ENCODE data around the gene RTKN2.

Gene RTKN2

GRCh38 chr10:62230344-62231121 is 38.1 kb downstream of the RTKN2 start:
- Histone ChIP-seq H2AFZ (ENCODE audit: low read depth, low read length) (no peak overlapping the region), H3K27ac (ENCODE audit: low read length) (no peak overlapping the region), H3K9ac (ENCODE audit: low read length) (no peak overlapping the region)

GRCh38 chr10:62225362-62225761 is 43.3 kb downstream of the RTKN2 start:
- TF ChIP-seq CTCF (IDR thresholded peaks at IDR 0.05; ENCODE audit: low read depth, low read length), result no peak
- no peak for TF ChIP-seq EZH2phosphoT487 (IDR thresholded peaks at IDR 0.05; ENCODE audit: low read depth)
- no peaks in the 10 kb centered on the region for H4K20me1 ChIP-seq (ENCODE audit: insufficient read depth, low read length)
- no peak overlapping the region for H3K4me3 ChIP-seq (ENCODE audit: low read length)
- H3K27me3 ChIP-seq (ENCODE audit: low read depth, low read length), result no peaks in the 10 kb centered on the region
- no peaks in the 10 kb centered on the region for H3K79me2 ChIP-seq (ENCODE audit: low read length)
- no peak overlapping the region for H3K27ac ChIP-seq (ENCODE audit: low read length)
- no peaks in the 10 kb centered on the region for H3K4me1 ChIP-seq (ENCODE audit: low read length)
- no peak overlapping the region for H2AFZ ChIP-seq (ENCODE audit: low read depth, low read length)
- H3K36me3 ChIP-seq (replicated peaks; ENCODE audit: low read depth, low read length), result no peaks in the 10 kb centered on the region
- no peak overlapping the region for H3K9ac ChIP-seq (ENCODE audit: low read length)
- no peaks in the 10 kb centered on the region for H3K9me3 ChIP-seq (ENCODE audit: insufficient read depth, low read length)
- H3K4me2 ChIP-seq (ENCODE audit: low read length), result no peak overlapping the region

More at GRCh38 chr10:62230344-62231121, 38.1 kb downstream of the RTKN2 start:
- TF ChIP-seq CTCF (IDR thresholded peaks at IDR 0.05; ENCODE audit: low read depth, low read length) (no peak), EZH2phosphoT487 (IDR thresholded peaks at IDR 0.05; ENCODE audit: low read depth) (no peak)
- H4K20me1 ChIP-seq (ENCODE audit: insufficient read depth, low read length), result no peaks in the 10 kb centered on the region
- H3K36me3 ChIP-seq (replicated peaks; ENCODE audit: low read depth, low read length), result no peaks in the 10 kb centered on the region
- H3K4me2 ChIP-seq (ENCODE audit: low read length), result no peak overlapping the region
- no peaks in the 10 kb centered on the region for H3K79me2 ChIP-seq (ENCODE audit: low read length)
- H3K27me3 ChIP-seq (ENCODE audit: low read depth, low read length), result no peaks in the 10 kb centered on the region
- peaks cover 5% of the 10 kb centered on the region for H3K4me1 ChIP-seq (ENCODE audit: low read length)
- H3K4me3 ChIP-seq (ENCODE audit: low read length), result no peak overlapping the region
- no peaks in the 10 kb centered on the region for H3K9me3 ChIP-seq (ENCODE audit: insufficient read depth, low read length)

GRCh38 chr10:62224606-62225005 is 44.0 kb downstream of the RTKN2 start:
- H4K20me1 ChIP-seq (ENCODE audit: insufficient read depth, low read length), result no peaks in the 10 kb centered on the region
- TF ChIP-seq CTCF (IDR thresholded peaks at IDR 0.05; ENCODE audit: low read depth, low read length), result no peak
- TF ChIP-seq EZH2phosphoT487 (IDR thresholded peaks at IDR 0.05; ENCODE audit: low read depth), result no peak
- H3K9ac ChIP-seq (ENCODE audit: low read length), result no peak overlapping the region
- H3K27ac ChIP-seq (ENCODE audit: low read length), result no peak overlapping the region
- no peaks in the 10 kb centered on the region for H3K27me3 ChIP-seq (ENCODE audit: low read depth, low read length)
- no peaks in the 10 kb centered on the region for H3K79me2 ChIP-seq (ENCODE audit: low read length)
- H3K36me3 ChIP-seq (replicated peaks; ENCODE audit: low read depth, low read length), result no peaks in the 10 kb centered on the region
- no peak overlapping the region for H2AFZ ChIP-seq (ENCODE audit: low read depth, low read length)
- no peak overlapping the region for H3K4me2 ChIP-seq (ENCODE audit: low read length)
- no peaks in the 10 kb centered on the region for H3K4me1 ChIP-seq (ENCODE audit: low read length)
- H3K4me3 ChIP-seq (ENCODE audit: low read length), result no peak overlapping the region
- H3K9me3 ChIP-seq (ENCODE audit: insufficient read depth, low read length), result no peaks in the 10 kb centered on the region

- Histone ChIP-seq H3K27ac (ENCODE audit: low read length) (no peak overlapping the region), H2AFZ (ENCODE audit: low read depth, low read length) (no peak overlapping the region), H3K9me3 (ENCODE audit: insufficient read depth, low read length) (no peaks in the 10 kb centered on the region), H3K4me1 (ENCODE audit: low read length) (peaks cover 4% of the 10 kb centered on the region), H3K4me2 (ENCODE audit: low read length) (no peak overlapping the region), H3K4me3 (ENCODE audit: low read length) (no peak overlapping the region), H3K9ac (ENCODE audit: low read length) (no peak overlapping the region), H3K36me3 (replicated peaks; ENCODE audit: low read depth, low read length) (no peaks in the 10 kb centered on the region), H3K27me3 (ENCODE audit: low read depth, low read length) (no peaks in the 10 kb centered on the region), H3K79me2 (ENCODE audit: low read length) (no peaks in the 10 kb centered on the region), H4K20me1 (ENCODE audit: insufficient read depth, low read length) (no peaks in the 10 kb centered on the region)
- TF ChIP-seq CTCF (IDR thresholded peaks at IDR 0.05; ENCODE audit: low read depth, low read length), result no peak
- no peak for TF ChIP-seq EZH2phosphoT487 (IDR thresholded peaks at IDR 0.05; ENCODE audit: low read depth)
Measured at GRCh38 chr10:62217683-62218082, 51.0 kb downstream of the RTKN2 start.
